OCI-LY7 (cell line): Measurements from ENCODE around the gene JOSD2.

Experiments used
- CTCF ChIP-seq: fragments of 200-600 bp; sonication (generic); conservative IDR thresholded peaks from 2 replicates; pipeline ENCODE4 v1.5.1; 2014; ENCODE audit warnings: mild to moderate bottlenecking, antibody characterized with exemption, low read length, moderate library complexity, mixed read lengths
- EZH2phosphoT487 ChIP-seq: fragments of 200-600 bp; sonication (generic); IDR thresholded peaks from 2 replicates; pipeline ENCODE4 v1.6.1; 2018; ENCODE audit warnings: low read depth, borderline replicate concordance, mild to moderate bottlenecking, mixed run types, antibody characterized with exemption, low read length, moderate library complexity, mixed read lengths

GRCh38 chr19:50458396-50459066, 52.5 kb downstream of the JOSD2 start:
- TF ChIP-seq CTCF (no peak), EZH2phosphoT487 (no peak)
